Osteoblast (primary cell): ENCODE measurements around the gene MBD3L2. TPM values are rescaled to one million over a fixed set of nuclear protein-coding genes. Genes with fewer than 3 reads are reported as not detected.

Experiments used
- DNase-seq: peaks from one replicate; pipeline ENCODE4 v3.0.0; 2011; ENCODE audit warnings: low spot score, mixed read lengths; ENCODE audit not compliant: insufficient read length; ENCODE audit errors: missing footprints
- H2AFZ ChIP-seq: 2 replicates; pipeline ENCODE4 v1.6.0; 2011; ENCODE audit warnings: mild to moderate bottlenecking, low read length
- H3K27ac ChIP-seq: 2 replicates; pipeline ENCODE4 v1.5.1; 2011; ENCODE audit warnings: mild to moderate bottlenecking, low read depth, low read length, moderate library complexity
- H3K27me3 ChIP-seq: 2 replicates; pipeline ENCODE4 v1.6.0; 2012; ENCODE audit warnings: mild to moderate bottlenecking, control low read depth, inconsistent platforms, low read length, moderate library complexity; ENCODE audit not compliant: insufficient read depth
- H3K36me3 ChIP-seq: 2 replicates; pipeline ENCODE4 v1.5.1; 2011; ENCODE audit warnings: mild to moderate bottlenecking, low read length, control low read depth, moderate library complexity; ENCODE audit not compliant: insufficient read depth
- H3K4me1 ChIP-seq: 2 replicates; pipeline ENCODE4 v1.5.1; 2011; ENCODE audit warnings: mild to moderate bottlenecking, low read length, control low read depth, moderate library complexity; ENCODE audit not compliant: insufficient read depth
- H3K4me2 ChIP-seq: 2 replicates; pipeline ENCODE4 v1.6.0; 2011; ENCODE audit warnings: mild to moderate bottlenecking, low read length; ENCODE audit not compliant: insufficient read depth
- H3K4me3 ChIP-seq: fragments of 200-600 bp; sonication (generic); 3 replicates; pipeline ENCODE4 v1.5.1; 2012; ENCODE audit warnings: mild to moderate bottlenecking, low read length, inconsistent platforms; ENCODE audit not compliant: insufficient read depth
- H3K79me2 ChIP-seq: 2 replicates; pipeline ENCODE4 v1.6.0; 2012; ENCODE audit warnings: mild to moderate bottlenecking, low read length, control low read depth, inconsistent platforms; ENCODE audit not compliant: insufficient read depth
- H3K9me3 ChIP-seq: 2 replicates; pipeline ENCODE4 v1.5.1; 2011; ENCODE audit warnings: low read depth, low read length, control low read depth
- H4K20me1 ChIP-seq: 2 replicates; pipeline ENCODE4 v1.6.0; 2012; ENCODE audit warnings: mild to moderate bottlenecking, low read length, control low read depth; ENCODE audit not compliant: insufficient read depth
- CTCF ChIP-seq: IDR thresholded peaks from 2 replicates; pipeline ENCODE4 v1.5.1; 2011; ENCODE audit warnings: mild to moderate bottlenecking, low read depth, low read length, moderate library complexity; ENCODE audit errors: extremely low read depth
- total RNA-seq: library from RNA; depleted of rRNA; stranded (reverse); fragments of >200 nt; gene quantifications from 2 replicates; pipeline ENCODE4 v1.2.3, GENCODE V29; 2012

The MBD3L2 gene
- total RNA-seq, 1 donor: not detected

DNA sequence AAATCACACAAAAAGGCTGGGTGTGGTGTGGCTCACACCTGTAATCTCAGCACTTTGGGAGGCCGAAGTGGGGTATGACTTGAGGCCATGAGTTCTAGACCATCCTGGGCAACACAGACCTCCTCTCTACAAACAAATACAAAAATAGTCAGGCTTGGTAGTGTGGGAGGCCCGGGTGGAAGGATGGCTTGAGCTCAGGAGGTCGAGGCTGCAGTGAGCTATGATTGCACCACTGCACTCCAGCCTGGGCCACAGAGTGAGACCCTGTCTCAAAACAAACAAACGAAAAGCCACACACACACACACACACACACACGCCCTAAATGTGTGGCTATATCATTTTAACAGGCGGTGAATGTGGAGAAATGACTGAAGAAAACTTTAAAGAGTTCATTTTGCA lies 19.5 kb downstream of the MBD3L2 start:
- H3K4me3 ChIP-seq: no peak overlapping the region
- H2AFZ ChIP-seq: peak overlapping the region; percentile 68
- H3K36me3 ChIP-seq: peaks cover 18% of the 10 kb centered on the region
- H3K9me3 ChIP-seq: no peaks in the 10 kb centered on the region
- H3K79me2 ChIP-seq: peaks cover 18% of the 10 kb centered on the region
- no peak for TF ChIP-seq CTCF
- H3K4me1 ChIP-seq: peaks cover 8% of the 10 kb centered on the region
- no peaks in the 10 kb centered on the region for H4K20me1 ChIP-seq
- no peaks in the 10 kb centered on the region for H3K27me3 ChIP-seq
- no peak for DNase-seq
- peak overlapping the region; percentile 81 for H3K4me2 ChIP-seq
- no peak overlapping the region for H3K27ac ChIP-seq

- TF ChIP-seq CTCF: no peak
- H3K9me3 ChIP-seq: no peaks in the 10 kb centered on the region
- H3K4me1 ChIP-seq: peaks cover 8% of the 10 kb centered on the region
- peaks cover 18% of the 10 kb centered on the region for H3K79me2 ChIP-seq
- no peaks in the 10 kb centered on the region for H4K20me1 ChIP-seq
- H3K27me3 ChIP-seq: no peaks in the 10 kb centered on the region
- peak within 1 kb of the TSS; percentile 98 for H2AFZ ChIP-seq
- H3K4me3 ChIP-seq: peak within 1 kb of the TSS; percentile 93
- H3K36me3 ChIP-seq: peaks cover 19% of the 10 kb centered on the region
- H3K4me2 ChIP-seq: peak within 1 kb of the TSS; percentile 81
- H3K27ac ChIP-seq: peak within 1 kb of the TSS; percentile 77
- peak; percentile 97 for DNase-seq
These were observed 20.2 kb downstream of the MBD3L2 start, which contains the start of gene ZNF557 for GRCh38 chr19:7069042-7069903. Gene ZNF557 (plus strand): TSS chr19:7069703. CDS start chr19:7075075, 5,372 bp downstream.

DNA sequence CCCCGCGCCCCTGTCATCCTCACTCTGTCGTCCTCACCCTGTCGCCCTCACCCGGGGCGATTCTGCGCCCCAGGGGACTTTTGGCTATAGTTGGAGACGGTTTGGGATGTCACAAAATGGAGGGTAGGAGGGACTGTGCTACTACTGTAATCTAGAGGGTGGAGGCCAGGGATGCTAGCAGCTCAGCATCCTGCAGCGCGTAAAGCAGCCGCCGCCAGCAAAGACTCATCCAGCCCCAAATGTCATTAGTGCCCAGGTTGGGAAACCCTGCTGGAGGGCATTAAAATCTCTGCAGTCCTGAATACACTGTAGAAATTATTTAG lies 20.7 kb downstream of the MBD3L2 start:
- Histone ChIP-seq H4K20me1 (no peaks in the 10 kb centered on the region), H3K79me2 (peaks cover 18% of the 10 kb centered on the region), H3K27ac (peak overlapping the region; percentile 77), H3K9me3 (no peaks in the 10 kb centered on the region), H3K4me3 (peak overlapping the region; percentile 93), H3K4me1 (peaks cover 8% of the 10 kb centered on the region), H3K27me3 (no peaks in the 10 kb centered on the region), H2AFZ (peak overlapping the region; percentile 98), H3K4me2 (peak overlapping the region; percentile 81), H3K36me3 (peaks cover 21% of the 10 kb centered on the region)
- peak; percentile 73 for DNase-seq
- no peak for TF ChIP-seq CTCF

DNA sequence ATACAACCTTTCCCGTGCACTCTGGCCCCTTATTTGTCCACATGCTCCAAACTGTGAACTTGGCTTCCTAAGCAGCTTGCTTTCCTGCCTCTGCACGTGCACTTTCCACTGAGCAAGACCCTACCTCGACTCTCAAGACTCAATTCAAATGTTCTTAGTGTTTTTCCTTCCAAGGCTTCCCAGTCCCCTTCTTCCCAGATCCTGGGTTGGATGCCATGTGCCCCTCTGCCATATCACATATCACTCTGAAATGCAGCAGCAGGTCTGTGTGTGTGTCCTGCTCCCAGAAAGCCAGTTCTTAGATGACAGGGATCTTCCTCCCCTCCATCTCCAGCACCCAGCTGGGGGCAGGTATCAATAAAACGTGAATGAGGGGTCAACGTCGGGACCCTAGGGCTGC lies 23.4 kb downstream of the MBD3L2 start:
- no peak for TF ChIP-seq CTCF
- Histone ChIP-seq H3K4me3 (no peak overlapping the region), H3K36me3 (peaks cover 48% of the 10 kb centered on the region), H3K9me3 (peaks cover 6% of the 10 kb centered on the region), H3K27me3 (no peaks in the 10 kb centered on the region), H3K4me2 (no peak overlapping the region), H3K79me2 (peaks cover 18% of the 10 kb centered on the region), H3K27ac (no peak overlapping the region), H3K4me1 (peaks cover 8% of the 10 kb centered on the region), H4K20me1 (no peaks in the 10 kb centered on the region), H2AFZ (no peak overlapping the region)
- no peak for DNase-seq
